GM23248 (cell line): ENCODE data around the gene TRIM17.

ENCODE experiments used
- EZH2 ChIP-seq: fragments of 200-600 bp; sonication (generic); IDR thresholded peaks from 2 replicates; pipeline ENCODE4 v1.6.1; 2018; ENCODE audit warnings: antibody characterized with exemption, mild to moderate bottlenecking; ENCODE audit not compliant: insufficient read depth, poor library complexity, severe bottlenecking
- EZH2phosphoT487 ChIP-seq: fragments of 200-600 bp; sonication (generic); IDR thresholded peaks from 2 replicates; pipeline ENCODE4 v1.6.1; 2018; ENCODE audit warnings: antibody characterized with exemption, moderate library complexity, mild to moderate bottlenecking, low read depth; ENCODE audit not compliant: insufficient read depth

DNA sequence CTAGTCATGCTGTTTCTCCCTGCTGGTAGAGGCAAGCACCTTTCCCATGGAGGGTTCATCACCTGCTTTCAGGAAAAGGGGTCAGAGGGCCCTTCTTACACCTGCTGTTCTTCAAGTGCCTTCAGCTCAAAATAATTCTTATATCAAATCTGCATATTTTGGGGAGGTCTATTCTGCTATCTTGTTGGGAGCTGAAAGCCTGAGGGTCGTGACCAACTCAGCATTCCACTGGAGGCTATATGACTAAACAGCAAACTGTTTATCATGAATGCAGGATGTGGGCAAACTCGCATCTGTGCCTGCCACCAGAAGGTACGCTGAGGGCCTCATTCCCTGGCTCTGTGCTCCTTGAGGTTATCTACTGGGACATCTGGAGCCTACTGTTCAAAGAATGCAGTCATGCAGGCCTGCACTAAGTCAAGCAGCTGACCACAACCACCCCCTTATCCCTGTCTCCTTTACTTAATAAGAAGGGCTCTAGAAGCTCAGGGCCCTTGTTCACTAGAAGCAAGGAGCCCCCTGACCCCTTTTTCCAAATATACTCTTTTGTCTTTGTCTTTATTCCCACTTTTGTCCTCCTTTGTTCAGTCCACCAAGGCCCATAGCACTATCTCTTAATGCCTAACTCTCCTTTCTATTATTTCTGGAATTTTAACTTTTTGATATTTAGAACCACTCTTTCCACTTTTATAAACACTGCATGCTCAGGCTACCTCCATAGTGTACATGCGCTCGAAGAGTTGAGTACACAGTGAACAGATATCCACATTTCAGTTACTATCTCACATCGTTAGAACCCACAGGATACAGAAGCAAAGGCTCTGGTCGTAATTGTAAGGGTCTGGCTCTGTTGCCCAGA is 4.5 kb upstream of the TRIM17 start:
- TF ChIP-seq EZH2phosphoT487 (no peak), EZH2 (no peak)
